Peyer's patch (tissue), 4 donors: ENCODE results near the gene KCNK10. TPM values are rescaled to one million over a fixed set of nuclear protein-coding genes. Genes with fewer than 3 reads are reported as not detected.
"Not testable (repeated sequence)": the region's sequence is repeated elsewhere in the genome, so short reads cannot be mapped to it uniquely, and the experiment has no call there.

ENCODE experiments used
- DNase-seq, 3 donors: peaks; one replicate each; pipeline ENCODE4 v3.0.0-alpha.2; 2017 to 2019
- H3K27ac ChIP-seq, 4 donors: fragments of 200-600 bp; sonication (generic); one replicate each; pipeline ENCODE4 v1.5.1; 2016 to 2019
- H3K27me3 ChIP-seq, 2 donors: fragments of 200-600 bp; sonication (generic); one replicate each; pipeline ENCODE4 v1.5.1; 2019
- H3K36me3 ChIP-seq, 3 donors: fragments of 200-600 bp; sonication (generic); one replicate each; pipeline ENCODE4 v1.5.1; 2016 to 2019
- H3K4me1 ChIP-seq, 4 donors: fragments of 200-600 bp; sonication (generic); one replicate each; pipeline ENCODE4 v1.5.1; 2016 to 2019
- H3K4me3 ChIP-seq, 4 donors: fragments of 200-600 bp; sonication (generic); 1 replicate in 3 of 4; 2 replicates in 1 of 4; pipeline ENCODE4 v1.5.1; 2016 to 2019; ENCODE audit warnings: mild to moderate bottlenecking in 1 of 4
- H3K9me3 ChIP-seq, 4 donors: fragments of 200-600 bp; sonication (generic); one replicate each; pipeline ENCODE4 v1.5.1; 2016 to 2019; ENCODE audit warnings: mild to moderate bottlenecking in 1 of 4
- POLR2A ChIP-seq, 2 donors: fragments of 450-650 bp; IDR thresholded peaks; one replicate each; pipeline ENCODE4 v1.5.1; 2017; ENCODE audit warnings: antibody characterized with exemption in 2 of 2, mild to moderate bottlenecking in 2 of 2, moderate library complexity in 2 of 2
- total RNA-seq, 4 donors: library from RNA; depleted of rRNA; stranded (reverse); fragments of >200 nt; gene quantifications; one replicate each; pipeline ENCODE4 v1.1.0, GENCODE V29; 2016
- TF ChIP-seq, protein P1 (sequence below), 6 experiments: fragments of 450-650 bp in 4 of 6; fragments of 200-600 bp in 2 of 6; sonication (generic) in 1 of 6; IDR thresholded peaks; one replicate each; pipeline ENCODE4 v1.5.1; 2017 to 2019; ENCODE audit warnings: antibody characterized with exemption in 6 of 6, mild to moderate bottlenecking in 3 of 6, moderate library complexity in 1 of 6

Gene KCNK10
- total RNA-seq, 4 donors from 2014 or later: 0.70 to 9.9 (median 5.2) TPM

DNA sequence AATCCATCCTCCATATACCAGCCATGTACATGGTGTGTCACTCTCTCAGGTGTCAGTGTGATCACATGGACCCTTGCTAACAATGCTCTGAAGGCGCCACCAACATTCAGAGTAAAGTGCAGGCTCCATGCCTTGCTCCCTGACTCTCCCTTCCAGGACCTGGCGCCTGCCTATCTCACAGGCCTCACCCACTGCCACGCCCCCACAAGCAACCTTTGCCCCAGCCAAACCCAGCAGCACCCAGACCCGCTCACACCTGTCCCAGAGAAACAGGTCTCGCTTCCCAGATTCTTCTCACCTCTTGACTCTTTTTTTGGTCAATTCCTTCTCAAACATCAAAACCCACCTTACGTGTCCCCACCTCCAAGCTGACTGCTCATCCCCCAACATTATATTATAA, 52.3 kb downstream of the KCNK10 start:
- no peaks in the 10 kb centered on the region for H3K36me3 ChIP-seq
- TF ChIP-seq POLR2A (IDR thresholded peaks at IDR 0.05): no peak
- TF ChIP-seq, protein P1, sequence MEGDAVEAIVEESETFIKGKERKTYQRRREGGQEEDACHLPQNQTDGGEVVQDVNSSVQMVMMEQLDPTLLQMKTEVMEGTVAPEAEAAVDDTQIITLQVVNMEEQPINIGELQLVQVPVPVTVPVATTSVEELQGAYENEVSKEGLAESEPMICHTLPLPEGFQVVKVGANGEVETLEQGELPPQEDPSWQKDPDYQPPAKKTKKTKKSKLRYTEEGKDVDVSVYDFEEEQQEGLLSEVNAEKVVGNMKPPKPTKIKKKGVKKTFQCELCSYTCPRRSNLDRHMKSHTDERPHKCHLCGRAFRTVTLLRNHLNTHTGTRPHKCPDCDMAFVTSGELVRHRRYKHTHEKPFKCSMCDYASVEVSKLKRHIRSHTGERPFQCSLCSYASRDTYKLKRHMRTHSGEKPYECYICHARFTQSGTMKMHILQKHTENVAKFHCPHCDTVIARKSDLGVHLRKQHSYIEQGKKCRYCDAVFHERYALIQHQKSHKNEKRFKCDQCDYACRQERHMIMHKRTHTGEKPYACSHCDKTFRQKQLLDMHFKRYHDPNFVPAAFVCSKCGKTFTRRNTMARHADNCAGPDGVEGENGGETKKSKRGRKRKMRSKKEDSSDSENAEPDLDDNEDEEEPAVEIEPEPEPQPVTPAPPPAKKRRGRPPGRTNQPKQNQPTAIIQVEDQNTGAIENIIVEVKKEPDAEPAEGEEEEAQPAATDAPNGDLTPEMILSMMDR (IDR thresholded peaks at IDR 0.05): no peak
- H3K27ac ChIP-seq: peak overlapping the region in 2 of 4 donors; percentile 37 to 80
- no peaks in the 10 kb centered on the region for H3K9me3 ChIP-seq
- peak in 2 of 3 donors; percentile 90 to 93 for DNase-seq
- H3K4me1 ChIP-seq: peaks cover 0 to 15% (median 0%) of the 10 kb centered on the region in 4 donors
- no peaks in the 10 kb centered on the region for H3K27me3 ChIP-seq
- H3K4me3 ChIP-seq: peak overlapping the region in 1 of 4 donors; percentile 40

DNA sequence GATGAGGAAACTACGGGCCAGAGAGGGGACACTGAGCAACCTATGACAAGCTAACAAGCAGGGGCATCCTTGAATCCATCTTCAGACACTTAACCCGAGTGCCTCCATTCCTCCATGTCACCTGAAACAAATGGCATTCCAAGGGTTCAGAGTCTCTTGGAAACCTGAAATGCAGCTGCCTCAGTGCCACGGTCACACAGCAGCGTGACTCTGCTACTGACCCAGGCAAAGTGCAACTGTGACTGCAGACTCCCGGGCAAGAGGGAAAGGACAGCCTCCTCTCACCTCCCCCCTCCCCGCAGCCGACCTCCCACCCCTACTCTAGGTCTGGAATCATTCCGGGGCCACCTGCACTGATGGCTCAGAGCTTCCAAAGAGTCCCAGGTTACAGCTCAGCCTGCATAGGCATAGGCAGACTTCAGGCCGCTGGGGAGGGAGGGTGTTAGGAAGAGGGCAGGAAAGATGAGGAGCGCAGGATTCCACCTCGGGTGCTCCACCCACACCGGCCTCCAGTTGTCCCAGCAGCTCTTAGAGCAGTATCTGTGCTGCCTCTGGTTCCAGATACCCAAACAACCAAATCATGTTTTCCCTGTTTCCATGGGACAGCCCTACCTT, 53.2 kb downstream of the KCNK10 start:
- Histone ChIP-seq H3K9me3 (no peaks in the 10 kb centered on the region), H3K36me3 (no peaks in the 10 kb centered on the region), H3K4me1 (peaks cover 0 to 15% (median 0%) of the 10 kb centered on the region in 4 donors), H3K27me3 (no peaks in the 10 kb centered on the region), H3K4me3 (peak overlapping the region in 2 of 4 donors; percentile 12 to 40), H3K27ac (peak overlapping the region in 2 of 4 donors; percentile 37 to 80)
- TF ChIP-seq, protein P1 (IDR thresholded peaks at IDR 0.05): no peak
- TF ChIP-seq POLR2A (IDR thresholded peaks at IDR 0.05): no peak
- peak in 2 of 3 donors; percentile 55 to 59 for DNase-seq

DNA sequence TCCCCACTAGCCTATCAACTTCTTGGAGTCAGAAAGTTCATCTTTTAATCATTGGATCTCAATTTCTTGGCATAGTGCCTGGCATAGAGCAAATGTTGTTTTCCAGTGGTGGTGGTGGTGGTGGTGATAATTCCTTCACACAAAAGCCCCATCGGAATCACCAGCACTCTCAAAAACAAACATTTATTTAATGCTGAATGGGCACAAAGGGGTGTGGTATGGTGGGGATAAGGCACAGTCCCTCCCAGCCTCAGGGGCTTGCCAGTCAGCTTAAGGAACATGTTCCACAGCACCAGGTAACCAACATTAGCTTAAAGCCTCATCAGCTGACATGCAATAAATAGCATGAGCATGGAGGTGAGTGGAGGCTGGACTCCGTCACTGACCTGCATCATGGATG, 56.6 kb downstream of the KCNK10 start:
- Histone ChIP-seq H3K9me3 (no peaks in the 10 kb centered on the region), H3K27ac (no peak overlapping the region), H3K27me3 (no peaks in the 10 kb centered on the region), H3K4me3 (no peak overlapping the region), H3K4me1 (peaks cover 0 to 13% (median 0%) of the 10 kb centered on the region in 4 donors), H3K36me3 (no peaks in the 10 kb centered on the region)
- no peak for TF ChIP-seq POLR2A (IDR thresholded peaks at IDR 0.05)
- TF ChIP-seq, protein P1 (IDR thresholded peaks at IDR 0.05): no peak
- no peak for DNase-seq

DNA sequence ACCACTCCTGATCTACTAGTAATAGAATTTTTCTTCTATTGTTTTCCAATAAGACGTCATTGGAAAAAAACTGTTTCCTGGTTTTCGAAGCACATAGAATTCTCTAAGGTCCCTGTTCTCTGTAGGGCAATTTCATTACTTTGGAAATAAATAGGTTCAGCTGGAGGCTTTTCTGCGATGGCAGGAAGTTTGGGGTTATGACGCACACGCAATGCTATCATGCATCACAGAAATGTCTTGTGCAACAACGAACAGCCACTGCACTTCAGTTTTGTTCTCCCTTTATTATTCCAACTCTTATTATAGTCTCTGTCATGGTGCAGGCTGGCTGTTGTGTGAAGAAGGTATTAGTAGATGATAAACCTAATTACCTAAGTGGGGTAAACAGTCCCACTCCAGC, 59.0 kb downstream of the KCNK10 start:
- DNase-seq: no peak
- no peaks in the 10 kb centered on the region for H3K27me3 ChIP-seq
- no peak overlapping the region for H3K4me3 ChIP-seq
- no peaks in the 10 kb centered on the region for H3K4me1 ChIP-seq
- TF ChIP-seq POLR2A (IDR thresholded peaks at IDR 0.05): no peak
- TF ChIP-seq, protein P1 (IDR thresholded peaks at IDR 0.05): no peak
- no peaks in the 10 kb centered on the region for H3K9me3 ChIP-seq
- no peak overlapping the region for H3K27ac ChIP-seq
- no peaks in the 10 kb centered on the region for H3K36me3 ChIP-seq

DNA sequence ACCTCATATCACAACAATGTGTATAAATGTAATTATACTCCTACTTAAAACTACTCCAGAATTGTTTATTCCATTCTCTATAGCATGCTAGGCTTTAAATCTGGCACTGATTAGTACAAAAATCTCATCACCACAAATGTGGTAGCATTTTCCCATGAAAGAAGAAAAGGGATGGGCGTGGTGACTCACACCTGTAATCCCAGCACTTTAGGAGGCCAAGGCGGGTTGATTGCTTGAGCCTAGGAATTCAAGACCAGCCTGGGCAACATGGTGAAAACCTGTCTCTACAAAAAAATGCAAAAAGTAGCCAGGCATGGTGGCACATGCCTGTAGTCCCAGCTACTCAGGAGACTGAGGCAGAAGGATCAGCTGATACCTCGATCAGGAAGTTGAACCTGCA, 61.8 kb downstream of the KCNK10 start:
- not testable (repeated sequence) for DNase-seq, H3K4me1 ChIP-seq, H3K36me3 ChIP-seq, H3K9me3 ChIP-seq, H3K4me3 ChIP-seq, H3K27ac ChIP-seq, H3K27me3 ChIP-seq

DNA sequence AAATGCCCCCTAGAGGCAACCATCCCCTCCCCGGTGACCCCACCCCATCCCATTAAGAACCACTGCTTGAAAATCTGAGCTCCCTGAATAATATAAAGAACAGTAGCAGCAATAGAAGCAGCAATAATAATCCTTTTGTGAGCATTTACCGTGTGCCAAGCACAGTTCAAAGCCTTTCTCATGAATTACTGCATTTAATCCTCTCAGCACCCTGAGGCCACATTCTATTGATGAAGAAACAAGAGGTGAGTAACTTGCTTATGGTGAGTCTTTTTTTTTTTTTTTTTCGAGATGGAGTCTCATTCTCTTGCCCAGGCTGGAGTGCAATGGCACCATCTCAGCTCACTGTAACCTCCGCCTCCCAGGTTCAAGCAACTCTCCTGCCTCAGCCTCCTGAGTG, 65.0 kb downstream of the KCNK10 start:
- H3K27me3 ChIP-seq: no peaks in the 10 kb centered on the region
- H3K4me1 ChIP-seq: no peaks in the 10 kb centered on the region
- H3K9me3 ChIP-seq: no peaks in the 10 kb centered on the region
- TF ChIP-seq POLR2A (IDR thresholded peaks at IDR 0.05): no peak
- TF ChIP-seq, protein P1 (IDR thresholded peaks at IDR 0.05): no peak
- no peak overlapping the region for H3K27ac ChIP-seq
- H3K36me3 ChIP-seq: no peaks in the 10 kb centered on the region
- H3K4me3 ChIP-seq: no peak overlapping the region
- DNase-seq: no peak
